IMR-90 (cell line): ENCODE results near the gene CAST.

ENCODE experiments used
- CEBPB ChIP-seq: IDR thresholded peaks from 2 replicates; pipeline ENCODE4 v1.6.1; 2012; ENCODE audit warnings: low read depth, low read length, improper control_type of control experiment
- CTCF ChIP-seq: conservative IDR thresholded peaks from 2 replicates; pipeline ENCODE4 v1.5.1; 2012; ENCODE audit warnings: mild to moderate bottlenecking, low read depth, low read length, improper control_type of control experiment
- POLR2A ChIP-seq: IDR thresholded peaks from 2 replicates; pipeline ENCODE4 v1.6.1; 2012; ENCODE audit warnings: mild to moderate bottlenecking, low read depth, low read length

- TF ChIP-seq CTCF, result no peak
- no peak for TF ChIP-seq POLR2A
- peak; percentile 76 for TF ChIP-seq CEBPB
Observed at GRCh38 chr5:96691503-96692303, 29.5 kb downstream of the CAST start.
